HG03060 (cell line): ENCODE data around the gene CENPX.

Experiments used
- ATAC-seq: cut with Tn5 transposase; IDR thresholded peaks from one replicate; pipeline ENCODE4 v1.9.1; 2021; ENCODE audit warnings: low read depth, moderate number of reproducible peaks; ENCODE audit not compliant: unreplicated experiment

The CENPX gene

GRCh38 chr17:82000803-82001570 is 21.7 kb downstream of the CENPX start:
- ATAC-seq, result no peak

- ATAC-seq, result no peak
These were observed 22.5 kb downstream of the CENPX start for GRCh38 chr17:81999976-82000802.

- no peak for ATAC-seq
These were observed 23.1 kb downstream of the CENPX start for GRCh38 chr17:81999587-81999975.

GRCh38 chr17:81998691-81999438 is 23.8 kb downstream of the CENPX start:
- no peak for ATAC-seq

DNA sequence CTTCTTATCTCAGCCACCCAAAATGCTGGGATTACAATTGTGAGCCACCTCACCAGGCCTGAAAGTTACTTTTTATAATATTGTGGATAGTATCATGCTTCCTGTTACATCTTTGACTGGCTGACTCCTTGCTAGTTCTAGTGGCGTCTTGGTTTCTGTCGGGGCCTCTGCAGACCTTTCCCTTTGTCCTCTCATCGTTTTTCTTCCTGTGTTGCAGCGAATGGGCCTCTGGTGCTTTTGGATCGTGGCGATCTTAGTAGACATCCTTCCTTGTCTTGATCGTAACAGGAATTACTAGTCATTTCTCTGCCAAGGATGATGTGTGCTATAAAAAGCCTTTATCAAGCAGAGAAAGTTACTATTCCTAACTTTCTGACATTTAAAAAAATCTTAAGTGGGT is 24.5 kb downstream of the CENPX start:
- no peak for ATAC-seq

DNA sequence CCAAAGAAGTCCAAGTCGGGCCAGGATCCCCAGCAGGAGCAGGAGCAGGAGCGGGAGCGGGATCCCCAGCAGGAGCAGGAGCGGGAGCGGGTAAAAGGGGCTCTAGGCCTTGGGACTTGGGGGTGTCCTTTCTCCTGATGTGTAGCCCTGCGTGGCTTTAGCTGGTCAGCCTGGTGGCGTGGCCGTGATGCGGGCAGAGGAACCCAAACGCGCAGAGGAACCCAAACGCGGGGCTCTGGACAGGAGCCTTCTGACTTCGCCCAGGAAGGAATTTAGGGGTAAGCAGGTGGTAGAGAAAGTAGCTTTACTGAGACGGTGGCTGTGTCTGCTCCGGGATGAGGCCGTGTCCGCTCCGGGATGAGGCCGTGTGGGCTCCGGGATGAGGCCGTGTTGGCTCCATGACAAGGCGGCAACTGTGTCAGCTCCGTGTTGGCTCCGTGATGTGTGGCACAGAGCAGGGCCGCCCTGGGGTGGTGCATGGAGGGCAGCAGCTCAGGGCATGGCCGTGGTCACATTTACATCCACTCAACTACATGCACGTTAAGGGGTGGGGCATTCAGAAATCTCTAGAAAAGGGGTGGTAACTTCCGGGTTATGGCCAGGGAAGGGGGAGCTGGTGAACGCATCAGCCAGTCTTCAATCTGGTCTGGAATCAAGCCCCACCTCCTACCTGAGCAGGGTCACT is 25.8 kb downstream of the CENPX start:
- ATAC-seq, result no peak

GRCh38 chr17:81996232-81996756 is 26.4 kb downstream of the CENPX start:
- ATAC-seq, result no peak

- no peak for ATAC-seq
These were observed 27.0 kb downstream of the CENPX start for GRCh38 chr17:81995463-81996231.

GRCh38 chr17:81994593-81995462 is 27.9 kb downstream of the CENPX start:
- no peak for ATAC-seq

- no peak for ATAC-seq
These were observed 28.7 kb downstream of the CENPX start for GRCh38 chr17:81993729-81994592.

- ATAC-seq, result no peak
These were observed 30.2 kb downstream of the CENPX start for GRCh38 chr17:81992306-81993102.

DNA sequence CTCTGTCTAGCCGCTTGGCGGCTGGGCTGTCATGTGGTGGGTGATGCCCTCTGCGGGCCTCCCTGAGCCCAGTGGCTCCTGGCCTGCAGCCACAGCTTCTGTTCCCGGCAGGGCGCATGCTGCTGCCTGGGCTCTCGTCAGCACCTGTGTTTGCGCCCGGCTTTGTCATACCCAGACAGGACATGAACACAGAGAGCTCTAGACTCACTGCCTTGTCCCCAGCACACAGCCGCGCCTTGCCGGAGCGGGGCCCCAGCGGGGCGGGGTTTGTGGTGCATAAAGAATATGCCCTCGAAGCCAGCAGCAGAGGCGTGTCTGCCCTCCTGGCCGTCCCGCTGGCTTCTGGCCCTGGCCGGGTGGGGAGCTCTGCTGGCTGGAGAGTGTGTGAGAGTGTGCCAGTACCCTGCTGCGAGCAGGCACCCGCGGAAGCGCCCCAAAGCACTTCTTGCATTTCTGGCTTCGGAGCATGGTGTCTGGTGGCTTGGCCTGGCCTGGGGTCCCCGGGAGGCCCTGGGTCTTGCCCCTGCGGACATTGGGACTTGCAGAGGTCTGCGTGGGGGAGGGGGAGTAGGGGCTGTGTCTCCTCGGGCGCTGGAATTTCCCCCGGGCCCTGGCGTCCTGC is 30.9 kb downstream of the CENPX start:
- no peak for ATAC-seq

GRCh38 chr17:81990836-81991683 is 31.6 kb downstream of the CENPX start:
- ATAC-seq, result no peak

- ATAC-seq, result no peak
These were observed 35.4 kb downstream of the CENPX start for GRCh38 chr17:81987161-81987770.

DNA sequence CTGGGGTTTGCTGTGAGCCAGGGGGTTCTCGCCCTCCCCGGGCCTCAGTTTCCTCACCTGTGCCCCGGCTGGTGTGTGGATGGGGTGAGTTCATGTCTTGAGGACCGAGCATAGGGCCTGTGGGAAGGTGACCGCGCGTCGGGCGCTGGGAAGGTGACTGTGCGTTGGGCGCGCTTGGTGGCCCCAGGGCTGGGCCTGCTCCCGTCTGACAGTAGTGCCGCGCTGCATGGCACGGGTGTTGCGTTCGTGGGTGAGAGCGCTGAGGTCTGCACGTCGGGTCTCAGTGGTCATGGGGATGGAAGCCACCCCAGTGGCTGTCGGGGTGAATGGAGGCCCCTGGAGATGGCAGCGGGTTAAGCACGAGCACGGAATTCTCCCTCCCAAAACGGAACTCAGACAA is 36.1 kb downstream of the CENPX start:
- no peak for ATAC-seq
